SU-DHL-6 (cell line): ENCODE results near the gene KPTN.

Experiments used
- CTCF ChIP-seq: fragments of 200-600 bp; sonication (generic); IDR thresholded peaks from one replicate; pipeline ENCODE4 v1.5.1; 2017; ENCODE audit warnings: antibody characterized with exemption, mild to moderate bottlenecking, low read length, moderate library complexity; ENCODE audit not compliant: insufficient read depth, poor library complexity, severe bottlenecking
- EZH2phosphoT487 ChIP-seq: fragments of 200-600 bp; sonication (generic), shearing (Covaris generic); conservative IDR thresholded peaks from 2 replicates; pipeline ENCODE4 v1.6.1; 2018; ENCODE audit warnings: mild to moderate bottlenecking, antibody characterized with exemption, low read length, moderate library complexity, mixed read lengths

- TF ChIP-seq CTCF (no peak), EZH2phosphoT487 (no peak)
Measured at GRCh38 chr19:47470447-47471195, 13.4 kb downstream of the KPTN start.
